ENCODE data around the gene ING3.

Gene ING3

DNA sequence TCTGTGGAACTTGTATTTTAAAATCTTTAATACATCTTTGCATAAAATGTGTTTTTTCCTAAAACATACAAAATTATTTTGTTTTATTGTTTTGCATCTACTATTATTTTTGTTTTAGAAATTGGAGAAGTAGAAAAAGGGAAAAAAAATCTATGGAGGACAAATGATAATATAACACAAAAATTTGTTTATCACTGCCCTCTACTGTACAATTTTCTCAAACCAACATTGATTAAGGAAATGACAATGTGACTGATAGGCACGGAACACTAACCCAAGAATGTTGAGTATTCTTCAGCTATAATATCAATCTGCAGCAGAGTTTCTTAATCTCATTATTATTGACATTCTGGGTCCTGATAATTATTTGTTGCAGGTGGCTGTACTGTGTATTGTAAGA, 9.5 kb upstream of the ING3 start:
- no peak overlapping the region for H3K4me2 ChIP-seq (ENCODE audit: low read length)
- H3K9me3 ChIP-seq (ENCODE audit: control insufficient read depth, low read length) = no peaks in the 10 kb centered on the region
- H3K36me3 ChIP-seq (ENCODE audit: control insufficient read depth, insufficient read depth, low read length) = no peaks in the 10 kb centered on the region
- no peaks in the 10 kb centered on the region for H3K4me1 ChIP-seq
- H3K4me3 ChIP-seq (ENCODE audit: low read depth, low read length) = no peak overlapping the region
- TF ChIP-seq, protein P1, sequence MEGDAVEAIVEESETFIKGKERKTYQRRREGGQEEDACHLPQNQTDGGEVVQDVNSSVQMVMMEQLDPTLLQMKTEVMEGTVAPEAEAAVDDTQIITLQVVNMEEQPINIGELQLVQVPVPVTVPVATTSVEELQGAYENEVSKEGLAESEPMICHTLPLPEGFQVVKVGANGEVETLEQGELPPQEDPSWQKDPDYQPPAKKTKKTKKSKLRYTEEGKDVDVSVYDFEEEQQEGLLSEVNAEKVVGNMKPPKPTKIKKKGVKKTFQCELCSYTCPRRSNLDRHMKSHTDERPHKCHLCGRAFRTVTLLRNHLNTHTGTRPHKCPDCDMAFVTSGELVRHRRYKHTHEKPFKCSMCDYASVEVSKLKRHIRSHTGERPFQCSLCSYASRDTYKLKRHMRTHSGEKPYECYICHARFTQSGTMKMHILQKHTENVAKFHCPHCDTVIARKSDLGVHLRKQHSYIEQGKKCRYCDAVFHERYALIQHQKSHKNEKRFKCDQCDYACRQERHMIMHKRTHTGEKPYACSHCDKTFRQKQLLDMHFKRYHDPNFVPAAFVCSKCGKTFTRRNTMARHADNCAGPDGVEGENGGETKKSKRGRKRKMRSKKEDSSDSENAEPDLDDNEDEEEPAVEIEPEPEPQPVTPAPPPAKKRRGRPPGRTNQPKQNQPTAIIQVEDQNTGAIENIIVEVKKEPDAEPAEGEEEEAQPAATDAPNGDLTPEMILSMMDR (IDR thresholded peaks at IDR 0.05) = peak; percentile 42
- H3K79me2 ChIP-seq = no peaks in the 10 kb centered on the region
- H3K27ac ChIP-seq = no peak overlapping the region
- H2AFZ ChIP-seq = no peak overlapping the region
- no peak overlapping the region for H3K9ac ChIP-seq
- H3K27me3 ChIP-seq (ENCODE audit: control insufficient read depth, insufficient read depth, low read length) = no peaks in the 10 kb centered on the region

DNA sequence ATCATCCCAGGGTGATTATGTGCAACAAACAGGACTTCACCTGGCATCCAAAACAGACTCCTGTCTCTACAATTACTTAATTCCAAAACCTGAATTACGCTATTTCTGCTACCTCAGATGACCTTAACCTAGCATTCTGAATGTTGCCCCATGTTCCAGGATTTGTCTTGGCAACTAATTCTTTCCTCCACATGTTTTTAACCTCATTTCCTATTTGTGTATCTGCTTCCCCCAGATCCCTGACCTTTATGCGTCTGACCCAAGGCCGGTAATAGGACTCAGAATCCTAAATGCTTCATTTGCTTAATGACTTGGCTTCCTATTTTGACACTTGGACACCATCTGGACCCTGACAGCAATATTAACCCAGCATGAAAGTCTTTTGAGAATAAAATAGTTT, 8.7 kb upstream of the ING3 start:
- H3K4me1 ChIP-seq = no peaks in the 10 kb centered on the region
- no peaks in the 10 kb centered on the region for H3K27me3 ChIP-seq (ENCODE audit: control insufficient read depth, insufficient read depth, low read length)
- no peak overlapping the region for H3K4me3 ChIP-seq (ENCODE audit: low read depth, low read length)

DNA sequence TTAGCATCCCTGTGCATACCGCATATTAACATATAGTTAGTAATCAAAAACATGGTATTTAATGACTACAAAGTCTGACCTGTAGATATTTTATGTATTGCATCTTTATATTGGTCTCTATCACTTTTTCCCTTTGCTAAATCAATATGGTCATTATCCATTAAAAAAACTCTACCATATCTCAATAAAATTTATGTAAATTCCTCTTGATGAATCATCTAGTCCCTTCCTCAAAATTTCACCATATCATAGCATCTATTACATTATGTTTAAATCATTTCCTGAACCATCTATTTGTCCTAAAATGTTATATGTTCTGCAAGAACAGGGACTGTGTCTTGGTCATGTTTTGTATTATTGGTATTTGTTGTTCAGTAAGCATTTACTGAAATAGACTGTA, 7.7 kb upstream of the ING3 start:
- Histone ChIP-seq H3K4me2 (ENCODE audit: low read length) (no peak overlapping the region), H2AFZ (no peak overlapping the region), H3K9me3 (ENCODE audit: control insufficient read depth, low read length) (no peaks in the 10 kb centered on the region), H3K36me3 (ENCODE audit: control insufficient read depth, insufficient read depth, low read length) (no peaks in the 10 kb centered on the region), H3K27me3 (ENCODE audit: control insufficient read depth, insufficient read depth, low read length) (no peaks in the 10 kb centered on the region), H3K79me2 (no peaks in the 10 kb centered on the region), H3K27ac (no peak overlapping the region), H3K4me1 (no peaks in the 10 kb centered on the region), H3K4me3 (ENCODE audit: low read depth, low read length) (no peak overlapping the region), H3K9ac (no peak overlapping the region)
- TF ChIP-seq, protein P1 (IDR thresholded peaks at IDR 0.05) = no peak

More for the DNA sequence above, 8.7 kb upstream of the ING3 start:
- TF ChIP-seq, protein P1 (IDR thresholded peaks at IDR 0.05) = no peak
- Histone ChIP-seq H3K9ac (no peak overlapping the region), H3K36me3 (ENCODE audit: control insufficient read depth, insufficient read depth, low read length) (no peaks in the 10 kb centered on the region), H3K79me2 (no peaks in the 10 kb centered on the region), H3K27ac (no peak overlapping the region), H3K4me2 (ENCODE audit: low read length) (no peak overlapping the region), H3K9me3 (ENCODE audit: control insufficient read depth, low read length) (no peaks in the 10 kb centered on the region), H2AFZ (no peak overlapping the region)

DNA sequence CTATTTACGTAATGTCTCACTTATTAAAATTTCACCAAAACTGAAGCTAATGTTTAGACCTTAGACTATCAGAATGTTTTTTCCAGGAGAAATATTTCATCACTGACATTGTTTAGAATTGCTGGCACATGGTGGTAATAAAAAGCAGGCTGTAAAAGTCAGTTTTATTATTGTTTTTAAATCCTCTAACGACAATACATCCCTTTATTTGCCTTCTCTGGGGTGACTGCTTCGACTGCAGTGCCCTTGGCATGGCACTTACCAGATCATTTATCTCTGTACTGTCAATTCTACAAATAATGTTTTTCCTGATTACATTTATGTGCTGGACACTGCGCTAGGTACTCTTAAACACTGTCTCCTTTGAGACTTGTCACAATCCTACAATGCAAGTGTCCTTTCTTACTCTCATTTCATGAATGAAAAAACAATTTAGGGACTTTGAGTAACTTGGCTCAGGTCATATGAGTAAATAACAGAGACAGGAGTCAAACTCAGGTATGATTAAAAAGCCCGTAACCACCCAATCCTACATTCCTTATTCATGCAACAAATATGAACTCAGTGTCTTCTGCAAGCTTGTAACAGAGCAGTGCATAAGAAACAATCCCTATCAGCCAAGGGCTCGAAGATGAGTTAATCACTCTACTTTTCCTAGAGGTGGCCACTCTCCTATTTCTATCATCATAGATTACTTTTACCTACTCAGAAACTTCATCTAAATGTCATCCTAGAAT, 5.6 kb upstream of the ING3 start:
- Histone ChIP-seq H3K79me2 (no peaks in the 10 kb centered on the region), H3K4me1 (no peaks in the 10 kb centered on the region), H3K9me3 (ENCODE audit: control insufficient read depth, low read length) (no peaks in the 10 kb centered on the region), H3K9ac (no peak overlapping the region), H3K4me2 (ENCODE audit: low read length) (no peak overlapping the region), H2AFZ (no peak overlapping the region), H3K27ac (no peak overlapping the region), H3K36me3 (ENCODE audit: control insufficient read depth, insufficient read depth, low read length) (no peaks in the 10 kb centered on the region), H3K4me3 (ENCODE audit: low read depth, low read length) (no peak overlapping the region), H3K27me3 (ENCODE audit: control insufficient read depth, insufficient read depth, low read length) (no peaks in the 10 kb centered on the region)
- TF ChIP-seq, protein P1 (IDR thresholded peaks at IDR 0.05) = no peak

- no peak overlapping the region for H2AFZ ChIP-seq
- H3K9me3 ChIP-seq (ENCODE audit: control insufficient read depth, low read length) = no peaks in the 10 kb centered on the region
- no peak overlapping the region for H3K4me3 ChIP-seq (ENCODE audit: low read depth, low read length)
- no peak overlapping the region for H3K9ac ChIP-seq
- no peaks in the 10 kb centered on the region for H3K79me2 ChIP-seq
- H3K36me3 ChIP-seq (ENCODE audit: control insufficient read depth, insufficient read depth, low read length) = no peaks in the 10 kb centered on the region
- no peak overlapping the region for H3K4me2 ChIP-seq (ENCODE audit: low read length)
- H3K4me1 ChIP-seq = peaks cover 4% of the 10 kb centered on the region
- TF ChIP-seq, protein P1 (IDR thresholded peaks at IDR 0.05) = no peak
- H3K27me3 ChIP-seq (ENCODE audit: control insufficient read depth, insufficient read depth, low read length) = no peaks in the 10 kb centered on the region
- H3K27ac ChIP-seq = no peak overlapping the region
These were observed 2.6 kb upstream of the ING3 start for GRCh38 chr7:120947980-120948379.

All from parathyroid adenoma (tissue), 2 donors.